Skeletal muscle satellite cell (primary cell): ENCODE results near the gene CASP10.

Experiments used
- H3K27me3 ChIP-seq: 2 replicates; pipeline ENCODE4 v1.7.0; 2013; ENCODE audit warnings: low read length; ENCODE audit not compliant: control insufficient read depth, insufficient read depth
- H3K36me3 ChIP-seq: 2 replicates; pipeline ENCODE4 v1.7.0; 2013; ENCODE audit warnings: mild to moderate bottlenecking, control low read depth, low read length; ENCODE audit not compliant: insufficient read depth
- H3K4me1 ChIP-seq: 2 replicates; pipeline ENCODE4 v1.7.0; 2013; ENCODE audit warnings: low read length; ENCODE audit not compliant: control insufficient read depth, insufficient read depth
- H3K4me2 ChIP-seq: 2 replicates; pipeline ENCODE4 v1.7.0; 2013; ENCODE audit warnings: mild to moderate bottlenecking, low read length
- H3K4me3 ChIP-seq: 2 replicates; pipeline ENCODE4 v1.7.0; 2013; ENCODE audit warnings: low read length
- H3K9ac ChIP-seq: 2 replicates; pipeline ENCODE4 v1.7.0; 2013; ENCODE audit warnings: mild to moderate bottlenecking, low read depth, low read length, moderate library complexity
- H3K9me3 ChIP-seq: replicated peaks from 2 replicates; pipeline ENCODE4 v1.7.0; 2013; ENCODE audit warnings: mild to moderate bottlenecking, control low read depth, low read length

The CASP10 gene

GRCh38 chr2:201185863-201186262, 2.9 kb downstream of the CASP10 start:
- no peaks in the 10 kb centered on the region for H3K9me3 ChIP-seq
- H3K36me3 ChIP-seq, result no peaks in the 10 kb centered on the region
- no peak overlapping the region for H3K4me2 ChIP-seq
- no peak overlapping the region for H3K4me3 ChIP-seq
- H3K4me1 ChIP-seq, result no peaks in the 10 kb centered on the region
- no peak overlapping the region for H3K9ac ChIP-seq
- H3K27me3 ChIP-seq, result peaks cover 13% of the 10 kb centered on the region

- no peaks in the 10 kb centered on the region for H3K4me1 ChIP-seq
These were observed 4.0 kb downstream of the CASP10 start for GRCh38 chr2:201186982-201187381.

GRCh38 chr2:201188449-201188848, 5.5 kb downstream of the CASP10 start:
- no peak overlapping the region for H3K4me2 ChIP-seq
- H3K9me3 ChIP-seq, result no peaks in the 10 kb centered on the region
- no peaks in the 10 kb centered on the region for H3K4me1 ChIP-seq
- H3K4me3 ChIP-seq, result no peak overlapping the region
- no peaks in the 10 kb centered on the region for H3K36me3 ChIP-seq
- peaks cover 14% of the 10 kb centered on the region for H3K27me3 ChIP-seq
- H3K9ac ChIP-seq, result no peak overlapping the region

More at GRCh38 chr2:201186982-201187381, 4.0 kb downstream of the CASP10 start:
- Histone ChIP-seq H3K4me3 (no peak overlapping the region), H3K4me2 (no peak overlapping the region), H3K9me3 (no peaks in the 10 kb centered on the region), H3K36me3 (no peaks in the 10 kb centered on the region), H3K9ac (no peak overlapping the region), H3K27me3 (peaks cover 17% of the 10 kb centered on the region)

- Histone ChIP-seq H3K36me3 (no peaks in the 10 kb centered on the region), H3K4me2 (no peak overlapping the region), H3K9ac (no peak overlapping the region), H3K4me1 (no peaks in the 10 kb centered on the region), H3K4me3 (no peak overlapping the region), H3K27me3 (peaks cover 4% of the 10 kb centered on the region), H3K9me3 (no peaks in the 10 kb centered on the region)
These were observed 8.4 kb downstream of the CASP10 start for GRCh38 chr2:201191132-201191875.

- H3K27me3 ChIP-seq, result peaks cover 3% of the 10 kb centered on the region
- H3K4me2 ChIP-seq, result no peak overlapping the region
- no peaks in the 10 kb centered on the region for H3K4me1 ChIP-seq
- H3K36me3 ChIP-seq, result no peaks in the 10 kb centered on the region
- no peaks in the 10 kb centered on the region for H3K9me3 ChIP-seq
- H3K4me3 ChIP-seq, result no peak overlapping the region
- no peak overlapping the region for H3K9ac ChIP-seq
These were observed 11.2 kb downstream of the CASP10 start for GRCh38 chr2:201194097-201194496.

GRCh38 chr2:201195331-201195730, 12.4 kb downstream of the CASP10 start:
- Histone ChIP-seq H3K9me3 (no peaks in the 10 kb centered on the region), H3K4me1 (no peaks in the 10 kb centered on the region), H3K36me3 (no peaks in the 10 kb centered on the region), H3K9ac (no peak overlapping the region), H3K4me3 (no peak overlapping the region), H3K4me2 (no peak overlapping the region), H3K27me3 (peaks cover 3% of the 10 kb centered on the region)

GRCh38 chr2:201196003-201196402, 13.1 kb downstream of the CASP10 start:
- Histone ChIP-seq H3K27me3 (peaks cover 3% of the 10 kb centered on the region), H3K36me3 (no peaks in the 10 kb centered on the region), H3K4me1 (no peaks in the 10 kb centered on the region), H3K9ac (no peak overlapping the region), H3K4me2 (no peak overlapping the region), H3K4me3 (no peak overlapping the region), H3K9me3 (no peaks in the 10 kb centered on the region)

- no peak overlapping the region for H3K4me3 ChIP-seq
- no peaks in the 10 kb centered on the region for H3K4me1 ChIP-seq
- no peaks in the 10 kb centered on the region for H3K27me3 ChIP-seq
- no peak overlapping the region for H3K4me2 ChIP-seq
- H3K9me3 ChIP-seq, result no peaks in the 10 kb centered on the region
- H3K9ac ChIP-seq, result no peak overlapping the region
- H3K36me3 ChIP-seq, result no peaks in the 10 kb centered on the region
These were observed 13.9 kb downstream of the CASP10 start for GRCh38 chr2:201196803-201197202.

- Histone ChIP-seq H3K27me3 (no peaks in the 10 kb centered on the region), H3K9ac (no peak overlapping the region), H3K4me3 (no peak overlapping the region), H3K4me2 (no peak overlapping the region), H3K9me3 (no peaks in the 10 kb centered on the region), H3K36me3 (no peaks in the 10 kb centered on the region), H3K4me1 (no peaks in the 10 kb centered on the region)
These were observed 14.8 kb downstream of the CASP10 start for GRCh38 chr2:201197781-201198180.

GRCh38 chr2:201199847-201200246, 16.9 kb downstream of the CASP10 start:
- Histone ChIP-seq H3K4me3 (no peak overlapping the region), H3K9me3 (no peaks in the 10 kb centered on the region), H3K36me3 (no peaks in the 10 kb centered on the region), H3K4me2 (no peak overlapping the region), H3K4me1 (no peaks in the 10 kb centered on the region), H3K27me3 (peaks cover 9% of the 10 kb centered on the region), H3K9ac (no peak overlapping the region)

- Histone ChIP-seq H3K9me3 (no peaks in the 10 kb centered on the region), H3K4me3 (no peak overlapping the region), H3K4me1 (no peaks in the 10 kb centered on the region), H3K27me3 (peaks cover 11% of the 10 kb centered on the region), H3K36me3 (no peaks in the 10 kb centered on the region), H3K4me2 (no peak overlapping the region), H3K9ac (no peak overlapping the region)
These were observed 17.4 kb downstream of the CASP10 start for GRCh38 chr2:201200345-201200744.

- Histone ChIP-seq H3K9ac (no peak overlapping the region), H3K4me1 (no peaks in the 10 kb centered on the region), H3K36me3 (no peaks in the 10 kb centered on the region), H3K27me3 (peaks cover 11% of the 10 kb centered on the region), H3K9me3 (no peaks in the 10 kb centered on the region), H3K4me2 (no peak overlapping the region), H3K4me3 (no peak overlapping the region)
These were observed 18.4 kb downstream of the CASP10 start for GRCh38 chr2:201201371-201201770.
